Spinal cord (tissue), 10 donors: ENCODE measurements around the gene TNIK. TPM values are rescaled to one million over a fixed set of nuclear protein-coding genes. Genes with fewer than 3 reads are reported as not detected.

Source experiments
- DNase-seq, 6 donors: peaks; one replicate each; pipeline versions ENCODE4 v3.0.0 to v3.0.0-alpha.2; 2013 to 2015; ENCODE audit warnings: low spot score in 6 of 6, low read depth in 4 of 6
- H3K27ac ChIP-seq: one replicate; pipeline ENCODE4 v1.5.1; 2013; ENCODE audit warnings: low read depth, low read length, control low read depth
- H3K27me3 ChIP-seq: one replicate; pipeline ENCODE4 v1.6.1; 2013; ENCODE audit warnings: low read length; ENCODE audit not compliant: control insufficient read depth, insufficient read depth
- H3K36me3 ChIP-seq: one replicate; pipeline ENCODE4 v1.6.1; 2013; ENCODE audit warnings: low read length; ENCODE audit not compliant: control insufficient read depth, insufficient read depth
- H3K4me1 ChIP-seq: one replicate; pipeline ENCODE4 v1.6.1; 2013; ENCODE audit warnings: low read length; ENCODE audit not compliant: control insufficient read depth, insufficient read depth
- H3K4me3 ChIP-seq: one replicate; pipeline ENCODE4 v1.5.1; 2013; ENCODE audit warnings: low read depth, low read length, control low read depth
- H3K9me3 ChIP-seq: one replicate; pipeline ENCODE4 v1.6.1; 2013; ENCODE audit warnings: low read length; ENCODE audit not compliant: control insufficient read depth, insufficient read depth
- WGBS: methylation state at CpG from one replicate; pipeline ENCODE4 v1.1.5; 2013; ENCODE audit warnings: missing lambda C conversion rate; ENCODE audit not compliant: insufficient coverage; 5-methylcytosine and 5-hydroxymethylcytosine counted together
- polyA plus RNA-seq, 2 donors: library from polyadenylated mRNA; unstranded; fragments of 120-200 nt; gene quantifications; one replicate each; pipeline ENCODE4 v1.2.1, GENCODE V29; 2013; ENCODE audit not compliant: insufficient read length in 2 of 2
- total RNA-seq, 2 donors: library from RNA; depleted of rRNA in 1 of 2; stranded (reverse); fragments of 120-200 nt in 1 of 2; fragments of >200 nt in 1 of 2; gene quantifications; one replicate each; pipeline versions ENCODE4 v1.2.3 to v1.2.4, GENCODE V29; 2013 to 2014
- donor health status: healthy.

The TNIK gene
- total and polyA plus RNA-seq, 4 donors, result 38.3 to 105 (median 88.5) TPM

DNA sequence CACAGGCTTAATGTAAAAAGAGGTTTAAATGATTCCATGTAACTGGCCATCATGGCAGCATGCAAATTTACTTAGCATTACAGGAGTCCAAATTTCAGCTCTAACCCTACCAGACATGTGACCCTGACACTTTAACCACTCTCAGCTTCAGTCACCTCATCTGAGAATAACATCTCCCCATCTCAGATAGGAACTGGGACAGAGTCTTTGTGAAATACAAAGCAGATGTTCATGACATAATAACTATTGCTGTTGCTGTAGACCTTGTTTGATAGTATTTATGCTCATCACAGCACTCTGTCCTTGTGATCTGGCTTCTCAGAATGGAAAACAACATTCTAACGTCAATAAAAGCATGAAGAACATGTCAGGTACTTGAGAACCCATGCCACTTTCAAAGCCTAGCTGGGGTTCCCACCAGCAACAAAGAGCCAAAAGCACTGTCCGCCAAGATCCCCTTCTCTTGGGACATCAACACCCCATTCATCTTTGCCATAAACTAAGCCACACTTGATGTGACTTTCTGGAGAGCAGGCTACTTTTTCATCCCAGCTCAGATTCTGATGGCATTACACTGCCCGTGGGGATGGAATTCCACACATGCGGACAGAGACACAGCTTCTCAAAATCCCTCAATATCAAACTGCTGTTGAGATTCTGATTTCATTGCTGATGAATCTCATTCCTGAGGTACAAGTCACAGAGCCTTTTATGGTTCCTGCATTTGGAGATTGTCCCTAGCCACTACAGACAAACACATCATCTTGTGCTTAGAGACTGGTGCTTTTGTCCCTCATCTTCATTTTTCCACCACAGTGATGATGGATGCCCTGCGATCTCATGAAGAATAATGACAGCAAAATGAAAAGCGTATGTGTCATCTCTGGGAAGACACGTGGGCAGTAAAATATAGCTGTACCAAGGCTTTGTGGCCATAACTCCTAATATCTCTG lies 202.7 kb downstream of the TNIK start:
- no peaks in the 10 kb centered on the region for H3K4me1 ChIP-seq
- no peaks in the 10 kb centered on the region for H3K36me3 ChIP-seq
- H3K27ac ChIP-seq, result no peak overlapping the region
- H3K9me3 ChIP-seq, result no peaks in the 10 kb centered on the region
- no peaks in the 10 kb centered on the region for H3K27me3 ChIP-seq
- no peak for DNase-seq
- no peak overlapping the region for H3K4me3 ChIP-seq
- 95% methylated on average over 4 of the region's 7 CpGs for WGBS

DNA sequence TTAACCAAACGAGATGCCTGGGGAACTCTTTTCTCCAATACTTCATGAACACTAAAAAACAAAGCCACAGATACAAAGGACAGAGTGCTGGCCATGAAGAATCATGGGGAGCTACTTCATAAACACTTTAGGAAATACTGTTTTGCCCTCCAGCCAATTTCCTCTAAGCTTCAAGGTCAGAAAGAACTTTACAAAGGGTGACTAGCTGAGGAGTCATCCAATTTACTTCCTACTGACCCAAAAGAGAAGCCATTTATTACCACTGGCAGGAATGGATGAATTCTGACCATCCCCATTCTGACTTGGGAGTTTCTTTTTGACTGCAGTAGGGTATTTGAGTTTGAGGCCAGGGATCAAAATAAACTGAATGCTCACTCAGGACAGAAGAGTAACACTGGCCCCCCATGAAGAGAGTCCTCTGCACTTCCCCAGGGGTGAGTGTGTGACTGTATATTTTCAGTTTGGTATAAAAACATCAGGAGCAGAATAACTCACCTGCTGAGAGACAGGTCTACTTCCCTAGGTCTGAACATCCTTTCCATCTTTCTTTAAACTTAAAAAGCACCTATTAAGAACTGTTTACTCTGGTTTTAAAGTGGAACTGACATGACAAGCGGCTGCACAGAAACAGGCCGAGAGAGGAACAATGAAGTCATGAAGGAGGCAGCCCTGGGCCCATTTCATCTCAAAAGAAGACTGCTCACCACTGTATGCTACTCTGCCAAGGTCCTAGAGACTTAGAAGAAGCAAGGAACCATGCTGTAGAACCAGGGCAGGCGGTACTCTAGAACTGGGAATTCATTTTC lies 203.6 kb downstream of the TNIK start:
- Histone ChIP-seq H3K9me3 (no peaks in the 10 kb centered on the region), H3K36me3 (no peaks in the 10 kb centered on the region), H3K27me3 (no peaks in the 10 kb centered on the region), H3K4me1 (no peaks in the 10 kb centered on the region), H3K4me3 (no peak overlapping the region), H3K27ac (no peak overlapping the region)
- no peak for DNase-seq
- 74% methylated on average over 4 of the region's 4 CpGs for WGBS

DNA sequence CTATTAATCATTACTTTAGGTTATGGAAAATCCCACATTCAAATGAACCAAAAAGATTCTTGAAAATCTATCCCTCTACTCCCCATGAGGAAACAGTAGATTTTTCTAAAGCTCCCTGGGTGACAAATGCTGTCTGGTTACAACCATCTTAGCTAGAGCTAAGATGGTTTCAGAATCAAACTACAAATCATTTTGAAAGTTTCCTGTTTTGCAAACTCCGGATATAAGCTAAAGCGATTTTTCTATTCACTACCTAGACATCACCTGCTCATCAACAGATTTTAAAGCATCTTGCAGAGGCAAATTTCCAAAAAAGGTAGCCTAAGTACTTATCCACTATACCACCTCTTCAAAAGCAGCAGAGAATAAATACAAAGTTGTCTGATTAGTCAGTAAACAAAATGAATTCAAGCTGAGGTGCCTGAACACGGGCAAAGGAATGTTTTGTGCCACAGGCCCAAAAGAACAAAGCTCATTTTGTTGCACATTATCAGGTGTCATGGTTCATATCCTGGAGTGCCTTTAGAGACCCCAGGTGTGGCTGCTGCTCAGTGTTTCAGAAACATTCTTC lies 204.9 kb downstream of the TNIK start:
- H3K4me1 ChIP-seq, result no peaks in the 10 kb centered on the region
- no peak overlapping the region for H3K4me3 ChIP-seq
- DNase-seq, result no peak
- WGBS, result 38% methylated on average over 1 of the region's 3 CpGs
- H3K9me3 ChIP-seq, result no peaks in the 10 kb centered on the region
- H3K36me3 ChIP-seq, result no peaks in the 10 kb centered on the region
- no peaks in the 10 kb centered on the region for H3K27me3 ChIP-seq
- H3K27ac ChIP-seq, result no peak overlapping the region

DNA sequence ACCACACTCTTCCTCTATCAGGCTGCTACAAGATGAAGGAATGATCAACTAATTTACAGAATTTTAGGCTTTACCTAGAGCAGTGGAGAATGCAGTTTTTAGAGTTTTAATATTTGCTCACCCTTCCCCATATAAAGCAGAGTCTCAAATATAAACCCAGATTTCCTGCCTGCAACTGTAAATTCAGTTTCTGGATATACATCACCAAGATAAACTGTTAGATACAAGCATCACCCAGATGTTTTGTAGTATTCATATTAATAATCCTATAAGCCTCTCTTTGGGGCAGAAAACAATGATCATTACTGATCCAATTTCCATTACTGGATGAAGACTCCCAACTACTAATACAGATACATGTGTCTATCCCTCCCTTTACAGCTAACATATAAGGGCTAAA lies 205.9 kb downstream of the TNIK start:
- Histone ChIP-seq H3K27me3 (no peaks in the 10 kb centered on the region), H3K9me3 (no peaks in the 10 kb centered on the region), H3K4me1 (no peaks in the 10 kb centered on the region), H3K36me3 (no peaks in the 10 kb centered on the region), H3K27ac (no peak overlapping the region), H3K4me3 (no peak overlapping the region)
- DNase-seq, result no peak

DNA sequence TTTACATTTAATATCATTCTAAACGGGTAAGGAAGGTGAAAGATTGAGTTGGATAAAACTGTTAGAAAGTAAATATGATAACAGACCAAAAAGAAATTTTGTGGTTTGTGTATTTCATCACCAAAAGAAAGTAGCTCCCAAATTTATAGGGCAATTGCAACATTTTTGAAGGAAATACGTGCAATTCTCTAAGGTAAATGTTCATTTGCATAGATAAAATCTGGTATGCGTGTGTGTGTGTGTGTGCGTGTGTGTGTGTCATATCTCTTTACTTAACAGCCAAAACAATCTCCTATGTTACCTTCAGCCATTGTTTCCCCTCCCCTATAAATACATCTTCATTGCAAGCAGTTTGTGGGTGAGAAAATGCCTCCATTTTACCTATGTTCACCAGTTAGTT lies 208.4 kb downstream of the TNIK start:
- Histone ChIP-seq H3K36me3 (no peaks in the 10 kb centered on the region), H3K9me3 (no peaks in the 10 kb centered on the region), H3K27me3 (no peaks in the 10 kb centered on the region), H3K27ac (no peak overlapping the region), H3K4me1 (no peaks in the 10 kb centered on the region), H3K4me3 (no peak overlapping the region)
- WGBS, result no CpG with 5 or more reads among the region's 4 CpGs
- DNase-seq, result no peak

DNA sequence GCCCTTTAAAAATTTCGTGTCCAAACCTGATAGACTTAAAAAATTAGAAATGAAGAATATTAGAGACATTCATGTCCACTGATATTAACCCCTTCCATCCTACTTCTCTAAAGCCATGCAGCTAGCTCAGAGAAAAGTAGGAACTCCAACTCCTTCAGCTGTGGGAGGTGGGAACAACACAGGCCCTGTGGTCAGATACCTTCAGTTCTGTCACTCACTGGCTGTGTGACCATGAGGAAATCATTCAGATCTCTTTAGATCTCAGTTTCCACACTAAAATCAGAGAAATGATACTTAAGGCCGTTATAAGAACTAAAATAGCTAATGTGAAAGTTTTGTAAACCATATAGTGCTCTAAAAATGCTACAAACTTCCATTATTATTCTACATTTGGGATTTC lies 209.8 kb downstream of the TNIK start:
- no peak overlapping the region for H3K27ac ChIP-seq
- no peaks in the 10 kb centered on the region for H3K27me3 ChIP-seq
- WGBS, result no CpG with 5 or more reads among the region's 2 CpGs
- no peaks in the 10 kb centered on the region for H3K9me3 ChIP-seq
- H3K36me3 ChIP-seq, result no peaks in the 10 kb centered on the region
- H3K4me3 ChIP-seq, result no peak overlapping the region
- no peaks in the 10 kb centered on the region for H3K4me1 ChIP-seq
- DNase-seq, result no peak

DNA sequence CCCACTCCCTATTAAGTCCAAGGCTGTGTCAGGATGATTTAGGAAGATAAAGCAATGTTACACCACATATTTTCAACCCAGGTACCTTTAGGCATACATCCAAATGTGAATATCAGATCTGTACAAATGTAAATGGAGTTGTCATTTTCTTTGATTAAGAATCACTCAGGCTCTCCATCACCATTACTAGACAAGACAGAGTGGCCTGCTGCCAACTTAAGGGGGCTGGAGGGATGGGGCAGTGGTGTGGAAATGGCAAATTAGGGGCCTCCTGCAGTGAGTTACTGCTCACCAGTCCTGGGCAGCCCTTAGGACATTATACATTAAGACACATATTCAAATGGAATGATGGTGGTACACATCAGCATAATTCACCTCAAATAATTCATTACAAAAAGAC lies 211.0 kb downstream of the TNIK start:
- Histone ChIP-seq H3K36me3 (no peaks in the 10 kb centered on the region), H3K4me3 (no peak overlapping the region), H3K27ac (no peak overlapping the region), H3K27me3 (no peaks in the 10 kb centered on the region), H3K9me3 (no peaks in the 10 kb centered on the region), H3K4me1 (no peaks in the 10 kb centered on the region)
- DNase-seq, result peak in 1 of 6 donors; percentile 54

DNA sequence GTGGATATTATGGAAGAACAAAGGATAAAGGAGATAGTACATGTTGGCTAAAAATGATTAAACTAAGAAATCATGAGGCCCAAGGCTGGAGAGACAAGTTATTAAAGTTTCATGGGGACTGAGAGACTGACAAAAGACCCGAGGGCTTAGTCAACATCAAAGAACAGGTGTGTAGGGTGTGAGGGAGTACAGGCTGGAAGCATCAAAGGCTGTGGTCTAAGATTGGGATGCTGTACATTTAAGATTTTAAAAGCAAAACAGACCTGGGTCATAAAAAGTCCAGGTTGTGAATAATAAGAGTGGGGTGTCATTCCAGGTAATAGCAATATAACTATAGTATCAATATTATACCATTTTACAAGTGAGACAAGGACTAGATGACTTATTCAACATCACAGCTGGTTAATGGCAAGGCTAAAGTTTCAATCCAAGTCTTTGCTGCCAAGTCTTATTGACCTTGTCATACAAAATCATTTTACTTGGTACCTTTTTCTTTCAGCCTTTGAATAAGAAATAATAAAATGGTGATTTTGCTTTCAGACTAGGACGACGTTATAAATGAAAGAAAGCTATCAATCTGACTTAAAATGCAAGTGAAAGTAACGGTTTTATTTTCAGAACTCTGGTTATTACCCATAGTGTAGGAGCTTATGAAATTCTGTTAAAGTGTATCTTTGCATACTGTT lies 211.6 kb downstream of the TNIK start:
- 90% methylated on average over 1 of the region's 4 CpGs for WGBS

More for the DNA sequence above, 211.6 kb downstream of the TNIK start:
- H3K4me1 ChIP-seq, result no peaks in the 10 kb centered on the region
- H3K27ac ChIP-seq, result no peak overlapping the region
- H3K9me3 ChIP-seq, result no peaks in the 10 kb centered on the region
- DNase-seq, result no peak
- no peaks in the 10 kb centered on the region for H3K27me3 ChIP-seq
- H3K4me3 ChIP-seq, result no peak overlapping the region
- H3K36me3 ChIP-seq, result no peaks in the 10 kb centered on the region
